Frontal cortex (tissue), 4 donors: ENCODE measurements around the gene CAPZB. TPM values are rescaled to one million over a fixed set of nuclear protein-coding genes. Genes with fewer than 3 reads are reported as not detected.

Experiments used
- DNase-seq, 2 donors: peaks; one replicate each; pipeline ENCODE4 v3.0.0; 2012; ENCODE audit warnings: low spot score in 2 of 2
- FAIRE-seq: peaks from 2 replicates; lab custom pipeline; 2012; peaks lifted over from hg19 to GRCh38; lab: Jason Lieb, UNC
- total RNA-seq: library from RNA; depleted of rRNA; stranded (reverse); fragments of >200 nt; gene quantifications from one replicate; pipeline ENCODE4 v1.2.3, GENCODE V29; 2014
- donor health status: control.
- donor health status: control.
- donor health status: control.

CAPZB gene
- total RNA-seq, 1 donor from 2014 or later = 47.7 TPM

- FAIRE-seq (no peak), DNase-seq (no peak)
These were observed 69.2 kb downstream of the CAPZB start for GRCh38 chr1:19416145-19416544.

- DNase-seq (no peak), FAIRE-seq (no peak)
These were observed 70.7 kb downstream of the CAPZB start for GRCh38 chr1:19414515-19415121.

- DNase-seq (no peak), FAIRE-seq (no peak)
These were observed 71.3 kb downstream of the CAPZB start for GRCh38 chr1:19413999-19414398.

GRCh38 chr1:19412654-19413053 lies 72.7 kb downstream of the CAPZB start:
- FAIRE-seq = no peak
- DNase-seq = no peak

GRCh38 chr1:19411612-19412011 lies 73.7 kb downstream of the CAPZB start:
- FAIRE-seq (no peak), DNase-seq (no peak)

GRCh38 chr1:19410393-19410792 lies 74.9 kb downstream of the CAPZB start:
- DNase-seq (no peak), FAIRE-seq (no peak)

GRCh38 chr1:19409477-19410341 lies 75.6 kb downstream of the CAPZB start:
- no peak for FAIRE-seq
- DNase-seq = no peak

- FAIRE-seq = no peak
- no peak for DNase-seq
These were observed 77.7 kb downstream of the CAPZB start for GRCh38 chr1:19407494-19408096.

- DNase-seq (no peak), FAIRE-seq (no peak)
These were observed 78.7 kb downstream of the CAPZB start for GRCh38 chr1:19406680-19407079.

- DNase-seq (no peak), FAIRE-seq (no peak)
These were observed 79.4 kb downstream of the CAPZB start for GRCh38 chr1:19405761-19406487.

GRCh38 chr1:19405195-19405760 lies 80.1 kb downstream of the CAPZB start:
- FAIRE-seq = no peak

GRCh38 chr1:19404748-19405147 lies 80.6 kb downstream of the CAPZB start:
- FAIRE-seq (no peak), DNase-seq (no peak)

More at GRCh38 chr1:19405195-19405760, 80.1 kb downstream of the CAPZB start:
- DNase-seq = no peak

GRCh38 chr1:19403256-19403655 lies 82.1 kb downstream of the CAPZB start:
- DNase-seq = no peak
- FAIRE-seq = no peak

- FAIRE-seq = no peak
- no peak for DNase-seq
These were observed 83.1 kb downstream of the CAPZB start for GRCh38 chr1:19402031-19402813.

- FAIRE-seq = no peak
These were observed 83.8 kb downstream of the CAPZB start for GRCh38 chr1:19401535-19401889.

GRCh38 chr1:19400875-19401534 lies 84.3 kb downstream of the CAPZB start:
- FAIRE-seq = no peak

More at GRCh38 chr1:19401535-19401889, 83.8 kb downstream of the CAPZB start:
- DNase-seq = no peak

GRCh38 chr1:19400192-19400611 lies 85.1 kb downstream of the CAPZB start:
- FAIRE-seq = no peak
- no peak for DNase-seq

More at GRCh38 chr1:19400875-19401534, 84.3 kb downstream of the CAPZB start:
- no peak for DNase-seq

GRCh38 chr1:19398309-19398760 lies 87.0 kb downstream of the CAPZB start:
- FAIRE-seq (no peak), DNase-seq (no peak)
